Measurements from ENCODE around the gene SHLD2.
"Not testable (repeated sequence)": the region's sequence is repeated elsewhere in the genome, so short reads cannot be mapped to it uniquely, and the experiment has no call there.

The SHLD2 gene, protein sequence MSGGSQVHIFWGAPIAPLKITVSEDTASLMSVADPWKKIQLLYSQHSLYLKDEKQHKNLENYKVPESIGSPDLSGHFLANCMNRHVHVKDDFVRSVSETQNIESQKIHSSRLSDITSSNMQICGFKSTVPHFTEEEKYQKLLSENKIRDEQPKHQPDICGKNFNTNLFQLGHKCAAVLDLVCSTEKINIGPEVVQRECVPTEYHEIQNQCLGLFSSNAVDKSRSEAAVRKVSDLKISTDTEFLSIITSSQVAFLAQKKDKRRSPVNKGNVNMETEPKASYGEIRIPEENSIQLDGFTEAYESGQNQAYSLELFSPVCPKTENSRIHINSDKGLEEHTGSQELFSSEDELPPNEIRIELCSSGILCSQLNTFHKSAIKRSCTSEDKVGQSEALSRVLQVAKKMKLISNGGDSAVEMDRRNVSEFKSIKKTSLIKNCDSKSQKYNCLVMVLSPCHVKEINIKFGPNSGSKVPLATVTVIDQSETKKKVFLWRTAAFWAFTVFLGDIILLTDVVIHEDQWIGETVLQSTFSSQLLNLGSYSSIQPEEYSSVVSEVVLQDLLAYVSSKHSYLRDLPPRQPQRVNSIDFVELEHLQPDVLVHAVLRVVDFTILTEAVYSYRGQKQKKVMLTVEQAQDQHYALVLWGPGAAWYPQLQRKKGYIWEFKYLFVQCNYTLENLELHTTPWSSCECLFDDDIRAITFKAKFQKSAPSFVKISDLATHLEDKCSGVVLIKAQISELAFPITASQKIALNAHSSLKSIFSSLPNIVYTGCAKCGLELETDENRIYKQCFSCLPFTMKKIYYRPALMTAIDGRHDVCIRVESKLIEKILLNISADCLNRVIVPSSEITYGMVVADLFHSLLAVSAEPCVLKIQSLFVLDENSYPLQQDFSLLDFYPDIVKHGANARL

GRCh38 chr10:87094373-87095235 lies at the start of gene SHLD2, which contains the start of gene GLUD1:
Gene SHLD2 (plus strand): TSS chr10:87095206. CDS start chr10:87151355, 56,149 bp downstream.
Gene GLUD1 (minus strand): TSS chr10:87094843. CDS start chr10:87094769, 74 bp downstream.
- DNase-seq (ENCODE audit: low spot score) = peak; percentile 92

DNA sequence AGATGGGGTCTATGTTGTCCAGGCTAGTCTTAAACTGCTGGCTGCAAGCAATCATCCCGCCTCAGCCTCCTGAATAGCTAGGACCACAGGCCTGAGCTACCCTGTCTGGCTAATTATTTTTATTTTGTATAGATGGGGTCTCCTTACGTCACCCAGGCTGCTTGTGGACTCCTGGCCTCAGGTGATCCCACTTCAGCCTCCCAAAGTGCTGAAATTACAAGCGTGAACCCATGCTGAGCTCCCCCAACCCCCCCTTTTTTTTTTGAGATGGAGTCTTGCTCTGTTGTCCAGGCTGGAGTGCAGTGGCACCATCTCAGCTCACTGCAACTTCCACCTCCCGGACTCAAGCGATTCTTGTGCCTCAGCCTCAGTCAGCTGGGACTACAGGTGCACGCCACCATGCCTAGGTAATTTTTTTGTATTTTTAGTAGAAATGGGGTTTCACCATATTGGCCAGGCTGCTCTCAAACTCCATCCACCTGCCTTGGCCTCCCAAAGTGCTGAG lies 49.5 kb upstream of the SHLD2 start:
- no peak for DNase-seq (ENCODE audit: low spot score)

DNA sequence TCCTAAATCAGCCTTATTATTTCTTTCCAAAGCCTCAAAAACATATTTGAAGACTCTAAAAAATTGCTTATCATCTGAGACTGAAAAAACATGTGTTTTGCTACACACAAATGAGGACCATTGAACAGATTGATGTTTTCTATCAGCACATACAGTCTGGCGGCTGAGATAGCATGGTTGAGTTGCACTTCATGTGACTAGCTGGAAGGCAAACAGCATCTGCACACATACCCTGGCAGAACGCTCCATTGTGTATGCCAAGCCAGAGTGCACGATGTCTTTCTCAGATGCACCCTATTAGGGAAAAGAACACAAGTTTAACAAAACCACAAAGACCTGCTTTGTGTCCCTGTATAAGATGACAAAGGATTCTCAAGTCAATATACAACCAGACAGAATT lies 41.9 kb upstream of the SHLD2 start:
- no peak for DNase-seq (ENCODE audit: low spot score)

DNA sequence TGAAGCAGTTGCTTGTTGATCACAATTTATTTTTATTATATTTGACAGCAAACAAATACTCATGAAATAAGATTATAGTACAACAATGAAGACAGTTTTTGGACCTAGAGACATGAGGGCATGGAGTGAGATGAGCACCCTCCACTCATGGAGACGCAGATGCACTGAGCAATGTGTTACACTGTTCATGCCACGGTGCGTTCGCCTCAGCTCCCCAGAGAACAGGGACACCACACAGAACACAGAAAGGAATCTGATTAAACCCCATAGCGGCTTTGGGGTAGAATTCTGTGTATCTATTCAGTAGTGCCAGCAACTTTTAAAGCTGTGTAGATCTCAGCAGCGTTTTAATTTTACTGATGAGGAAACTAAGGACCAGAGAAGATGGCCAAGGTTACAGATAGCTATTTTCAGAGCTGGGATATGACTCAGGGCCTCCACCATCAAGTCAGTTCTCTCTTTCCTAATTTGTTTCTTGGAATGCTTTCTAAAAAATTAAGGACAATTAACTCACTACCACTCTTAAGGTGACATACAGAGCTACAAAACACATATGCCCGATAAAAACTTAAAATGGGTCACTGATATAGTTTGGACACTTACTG lies 41.3 kb upstream of the SHLD2 start:
- DNase-seq (ENCODE audit: low spot score) = no peak

- no peak for DNase-seq (ENCODE audit: low spot score)
Measured at GRCh38 chr10:87054373-87055295, 40.4 kb upstream of the SHLD2 start.

DNA sequence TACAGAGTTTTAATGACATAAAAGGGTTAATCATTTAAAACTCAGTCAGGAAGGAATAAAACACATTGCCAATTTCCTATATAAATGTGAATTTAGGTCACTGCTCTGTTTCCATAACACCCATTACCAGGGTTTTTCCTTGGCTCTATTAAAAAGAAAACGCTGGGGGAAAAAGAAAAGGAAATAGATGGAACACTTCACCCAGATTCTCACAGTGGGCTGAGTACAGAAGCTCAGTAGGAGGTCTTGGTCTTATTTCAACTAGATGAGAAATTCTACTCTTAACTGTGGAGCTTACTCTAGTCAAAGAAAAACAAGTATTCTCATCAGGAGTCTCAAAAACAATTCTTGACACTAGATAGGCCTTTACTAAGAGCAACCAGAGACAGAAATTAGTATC lies 36.8 kb upstream of the SHLD2 start:
- DNase-seq (ENCODE audit: low spot score) = no peak

DNA sequence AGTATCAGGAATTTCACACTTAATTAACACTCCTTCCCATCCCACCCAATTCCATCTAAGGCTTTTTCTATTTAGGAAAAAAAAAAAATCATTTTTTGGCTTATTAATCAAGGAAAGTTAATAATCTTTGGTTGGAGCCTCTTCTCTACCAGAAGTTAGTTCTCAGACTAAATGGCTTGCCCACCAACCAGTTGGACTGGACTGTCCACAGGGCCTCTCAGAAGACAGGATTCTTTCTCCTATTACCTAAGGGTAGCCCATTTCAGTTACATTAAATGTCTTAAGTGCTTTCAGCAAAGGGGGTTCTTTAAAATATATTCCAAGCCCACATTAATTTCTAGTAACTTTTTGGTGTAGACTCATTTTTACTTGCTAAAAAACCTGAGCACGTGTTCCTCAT lies 35.6 kb upstream of the SHLD2 start:
- no peak for DNase-seq (ENCODE audit: low spot score)

GRCh38 chr10:87060280-87060928 lies 34.6 kb upstream of the SHLD2 start:
- no peak for DNase-seq (ENCODE audit: low spot score)

- DNase-seq (ENCODE audit: low spot score) = no peak
Measured at GRCh38 chr10:87064651-87065050, 30.4 kb upstream of the SHLD2 start.

- DNase-seq (ENCODE audit: low spot score) = no peak
Measured at GRCh38 chr10:87066178-87066577, 28.8 kb upstream of the SHLD2 start.

- no peak for DNase-seq (ENCODE audit: low spot score)
Measured at GRCh38 chr10:87066865-87067264, 28.1 kb upstream of the SHLD2 start.

GRCh38 chr10:87068281-87068680 lies 26.7 kb upstream of the SHLD2 start:
- DNase-seq (ENCODE audit: low spot score) = no peak

DNA sequence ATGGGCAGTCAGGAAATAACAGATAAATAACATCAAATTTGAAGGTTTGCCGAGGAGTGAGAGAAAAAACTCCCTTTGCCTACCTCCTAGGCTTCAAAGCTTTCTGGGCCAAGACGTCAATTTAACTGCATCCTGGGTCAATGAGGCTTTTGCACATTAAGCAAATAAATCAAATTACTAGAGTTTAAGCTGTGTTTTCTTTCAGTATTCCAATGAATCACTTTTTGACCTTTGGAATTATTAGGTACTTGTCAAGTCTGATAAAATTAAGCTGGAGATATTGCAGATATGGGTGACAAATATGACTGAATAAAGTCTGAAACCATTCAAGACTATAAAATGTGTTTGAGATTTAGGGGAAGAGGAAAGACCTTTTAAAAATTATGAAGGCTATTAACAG lies 22.6 kb upstream of the SHLD2 start:
- no peak for DNase-seq (ENCODE audit: low spot score)

DNA sequence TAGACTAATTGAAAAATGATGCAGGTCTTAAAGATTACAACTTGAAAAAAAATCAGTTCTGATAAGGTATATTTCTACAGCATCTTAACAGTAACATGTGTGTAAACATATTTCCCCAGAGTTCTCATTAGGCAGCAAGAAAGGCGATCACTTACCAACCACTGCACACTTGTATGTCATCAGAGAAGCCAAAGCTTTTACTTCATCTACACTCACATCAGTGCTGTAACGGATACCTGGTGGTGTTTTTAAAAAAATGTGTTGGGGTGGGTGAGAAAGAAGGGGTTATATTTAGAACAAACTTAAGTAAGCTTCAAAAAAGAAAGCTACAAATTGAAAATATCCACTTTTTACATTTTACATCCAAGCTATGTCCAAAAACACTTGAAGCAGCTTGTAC lies 18.6 kb upstream of the SHLD2 start:
- DNase-seq (ENCODE audit: low spot score) = not testable (repeated sequence)

DNA sequence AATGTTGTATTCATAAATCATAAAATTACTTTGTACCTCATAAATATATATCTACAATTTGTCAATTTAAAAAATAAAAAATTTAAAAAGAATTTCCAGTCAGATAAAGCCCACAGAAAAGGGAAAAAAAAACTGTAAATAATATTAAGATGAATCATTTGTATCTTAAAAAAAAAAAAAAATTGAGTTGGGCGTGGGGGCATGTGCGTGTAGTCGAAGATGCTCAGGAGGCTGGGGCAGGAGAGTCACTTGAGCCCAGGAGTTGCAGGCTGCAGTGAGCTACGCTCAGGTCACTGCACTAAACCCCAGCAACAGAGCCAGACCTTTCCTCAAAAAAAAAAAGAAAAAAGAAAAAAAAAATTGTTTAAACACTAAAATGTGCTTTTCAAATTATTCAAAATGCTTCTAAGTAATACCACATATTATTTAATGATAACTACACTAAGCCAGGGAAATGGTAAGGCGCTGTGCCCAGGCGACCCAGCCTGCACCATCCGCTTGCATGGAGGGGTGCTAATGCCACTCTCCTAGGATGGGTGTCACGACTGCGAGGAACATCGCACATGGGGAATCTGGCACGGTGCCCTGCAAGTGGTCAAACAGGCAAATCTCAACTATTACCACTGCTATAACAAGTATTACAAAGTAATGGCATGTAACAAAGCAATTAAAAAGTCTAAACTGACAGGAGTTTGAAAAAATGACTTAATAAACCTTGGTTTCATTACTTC lies 15.7 kb upstream of the SHLD2 start:
- no peak for DNase-seq (ENCODE audit: low spot score)

DNA sequence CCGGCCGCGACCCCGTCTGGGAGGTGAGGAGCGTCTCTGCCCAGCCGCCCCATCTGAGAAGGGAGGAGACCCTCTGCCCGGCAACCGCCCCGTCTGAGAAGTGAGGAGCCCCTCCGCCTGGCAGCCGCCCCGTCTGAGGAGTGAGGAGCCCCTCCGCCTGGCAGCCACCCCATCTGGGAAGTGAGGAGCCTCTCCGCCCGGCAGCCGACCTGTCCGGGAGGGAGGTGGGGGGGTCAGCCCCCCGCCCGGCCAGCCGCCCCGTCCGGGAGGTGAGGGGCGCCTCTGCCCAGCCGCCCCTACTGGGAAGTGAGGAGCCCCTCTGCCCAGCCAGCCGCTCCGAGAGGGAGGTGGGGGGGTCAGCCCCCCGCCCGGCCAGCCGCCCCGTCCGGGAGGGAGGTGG lies 14.4 kb upstream of the SHLD2 start:
- not testable (repeated sequence) for DNase-seq (ENCODE audit: low spot score)

DNA sequence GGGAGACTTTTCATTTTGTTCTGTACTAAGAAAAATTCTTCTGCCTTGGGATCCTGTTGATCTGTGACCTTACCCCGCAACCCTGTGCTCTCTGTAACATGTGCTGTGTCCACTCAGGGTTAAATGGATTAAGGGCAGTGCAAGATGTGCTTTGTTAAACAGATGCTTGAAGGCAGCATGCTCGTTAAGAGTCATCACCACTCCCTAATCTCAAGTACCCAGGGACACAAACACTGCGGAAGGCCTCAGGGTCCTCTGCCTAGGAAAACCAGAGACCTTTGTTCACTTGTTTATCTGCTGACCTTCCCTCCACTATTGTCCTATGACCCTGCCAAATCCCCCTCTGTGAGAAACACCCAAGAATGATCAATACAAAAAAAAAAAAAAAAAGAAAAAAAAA lies 13.4 kb upstream of the SHLD2 start:
- not testable (repeated sequence) for DNase-seq (ENCODE audit: low spot score)

DNA sequence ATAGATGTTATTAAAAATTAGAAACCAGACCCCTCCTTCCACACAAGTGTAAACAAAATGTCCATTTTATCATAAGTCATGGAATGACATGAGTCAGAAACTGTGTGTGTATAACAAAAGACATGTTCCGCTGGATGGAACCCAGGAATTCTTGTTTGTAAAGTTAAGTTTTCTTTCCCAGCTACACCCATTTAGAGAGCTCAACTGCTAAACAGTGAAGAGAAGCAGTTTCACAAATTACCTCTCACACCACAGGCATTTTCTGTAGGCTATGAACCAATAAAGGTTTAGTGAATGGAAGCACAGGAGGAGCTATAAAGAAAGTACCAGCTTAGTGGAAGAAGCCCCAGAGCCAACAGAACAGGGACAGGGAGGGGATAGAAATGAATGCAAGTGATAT lies 12.8 kb upstream of the SHLD2 start:
- not testable (repeated sequence) for DNase-seq (ENCODE audit: low spot score)
